IPS DF 6.9 (cell line): ENCODE results near the gene SLC9A6.

Experiments
- DNase-seq: peaks from one replicate; pipeline ENCODE4 v3.0.0-alpha.2; 2013; ENCODE audit warnings: low read depth, low spot score
- H3K27ac ChIP-seq: one replicate; pipeline ENCODE4 v1.5.1; 2013; ENCODE audit warnings: low read length, control low read depth
- H3K27me3 ChIP-seq: 2 replicates; pipeline ENCODE4 v1.6.1; 2013; ENCODE audit warnings: mild to moderate bottlenecking, low read length; ENCODE audit not compliant: control insufficient read depth, insufficient read depth
- H3K36me3 ChIP-seq: 2 replicates; pipeline ENCODE4 v1.6.1; 2013; ENCODE audit warnings: low read length; ENCODE audit not compliant: control insufficient read depth, insufficient read depth
- H3K4me1 ChIP-seq: 2 replicates; pipeline ENCODE4 v1.6.1; 2013; ENCODE audit warnings: low read length; ENCODE audit not compliant: control insufficient read depth, insufficient read depth
- H3K4me3 ChIP-seq: 2 replicates; pipeline ENCODE4 v1.5.1; 2013; ENCODE audit warnings: mild to moderate bottlenecking, low read length
- H3K9me3 ChIP-seq: 2 replicates; pipeline ENCODE4 v1.6.1; 2013; ENCODE audit warnings: low read length, inconsistent platforms; ENCODE audit not compliant: control insufficient read depth, insufficient read depth
- WGBS: extraction: QIAGEN DNeasy Blood & Tissue Kit; methylation state at CpG from one replicate; pipeline ENCODE4 v1.1.7; 2013; ENCODE audit warnings: mixed read lengths, missing lambda C conversion rate; ENCODE audit not compliant: insufficient read length, insufficient coverage; 5-methylcytosine and 5-hydroxymethylcytosine counted together

SLC9A6 gene

DNA sequence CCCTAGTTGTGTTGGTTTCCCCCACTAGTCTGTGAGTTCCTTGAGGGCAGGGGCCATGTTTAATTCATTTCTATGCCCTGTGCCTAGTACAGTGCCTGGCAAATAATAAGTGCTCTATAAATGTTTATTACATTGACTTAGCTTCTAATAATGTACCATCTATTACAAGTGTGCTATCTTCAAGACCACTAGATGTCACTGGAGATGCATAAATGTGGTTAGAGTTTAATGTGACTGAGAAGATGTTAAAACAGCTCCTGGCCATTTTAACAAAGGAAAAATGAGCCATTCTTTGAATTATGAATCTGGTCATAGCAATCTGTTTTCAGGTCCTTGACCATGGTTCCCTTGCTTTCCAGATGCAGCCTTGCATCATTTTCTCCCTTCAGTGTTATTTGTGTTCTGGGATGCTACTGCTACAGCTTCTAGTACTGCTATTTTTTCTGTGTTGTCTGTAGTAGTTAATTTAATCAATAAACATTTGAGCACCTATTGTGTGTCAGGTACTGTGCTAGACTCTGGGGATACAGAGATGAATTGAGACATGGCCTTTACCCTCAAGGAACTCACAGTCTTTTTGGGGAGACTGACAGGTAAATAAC, 43.2 kb downstream of the SLC9A6 start:
- Histone ChIP-seq H3K4me3 (no peak overlapping the region), H3K27ac (no peak overlapping the region), H3K27me3 (no peaks in the 10 kb centered on the region), H3K36me3 (no peaks in the 10 kb centered on the region), H3K9me3 (no peaks in the 10 kb centered on the region), H3K4me1 (no peaks in the 10 kb centered on the region)
- peak; percentile 2 for DNase-seq

- no peak overlapping the region for H3K4me3 ChIP-seq
- no peaks in the 10 kb centered on the region for H3K4me1 ChIP-seq
- no peaks in the 10 kb centered on the region for H3K9me3 ChIP-seq
- no CpG with 5 or more reads among the region's 2 CpGs for WGBS
- no peaks in the 10 kb centered on the region for H3K36me3 ChIP-seq
- no peak overlapping the region for H3K27ac ChIP-seq
- no peaks in the 10 kb centered on the region for H3K27me3 ChIP-seq
- no peak for DNase-seq
Measured at GRCh38 chrX:136029766-136030165, 44.5 kb downstream of the SLC9A6 start.

GRCh38 chrX:136030303-136031191, 45.3 kb downstream of the SLC9A6 start:
- Histone ChIP-seq H3K36me3 (no peaks in the 10 kb centered on the region), H3K4me1 (no peaks in the 10 kb centered on the region), H3K27me3 (no peaks in the 10 kb centered on the region), H3K9me3 (no peaks in the 10 kb centered on the region), H3K27ac (no peak overlapping the region), H3K4me3 (no peak overlapping the region)
- WGBS = no CpG with 5 or more reads among the region's 9 CpGs
- DNase-seq = no peak

- Histone ChIP-seq H3K27me3 (no peaks in the 10 kb centered on the region), H3K9me3 (no peaks in the 10 kb centered on the region), H3K4me1 (no peaks in the 10 kb centered on the region), H3K4me3 (no peak overlapping the region), H3K36me3 (no peaks in the 10 kb centered on the region), H3K27ac (no peak overlapping the region)
- no CpG with 5 or more reads among the region's 5 CpGs for WGBS
- no peak for DNase-seq
Measured at GRCh38 chrX:136031626-136032025, 46.4 kb downstream of the SLC9A6 start.

DNA sequence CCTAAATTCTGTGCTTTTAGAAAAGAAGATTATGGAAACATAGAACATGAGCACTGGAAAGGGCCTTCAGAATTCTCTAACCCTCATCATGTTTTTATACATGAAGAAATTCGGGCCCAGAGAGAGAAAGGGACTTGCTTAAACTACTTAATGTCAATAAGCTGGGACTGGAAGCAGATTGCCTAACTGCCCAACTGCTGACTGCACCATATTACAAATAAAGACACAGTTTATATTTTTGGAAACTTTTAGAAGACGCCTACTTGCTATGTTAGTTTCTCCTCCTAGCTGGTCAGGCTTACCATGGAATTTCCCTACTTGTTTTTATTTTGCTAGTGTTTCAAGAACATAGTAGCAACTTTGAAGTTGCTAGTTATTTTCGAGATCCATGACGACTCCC, 47.1 kb downstream of the SLC9A6 start:
- no CpG with 5 or more reads among the region's 4 CpGs for WGBS
- H3K4me1 ChIP-seq = no peaks in the 10 kb centered on the region
- no peak for DNase-seq

GRCh38 chrX:136034668-136035067, 49.4 kb downstream of the SLC9A6 start:
- no peaks in the 10 kb centered on the region for H3K4me1 ChIP-seq
- WGBS = no CpG with 5 or more reads among the region's 1 CpG
- H3K27me3 ChIP-seq = no peaks in the 10 kb centered on the region
- H3K9me3 ChIP-seq = no peaks in the 10 kb centered on the region
- H3K27ac ChIP-seq = no peak overlapping the region
- no peak overlapping the region for H3K4me3 ChIP-seq
- no peak for DNase-seq
- H3K36me3 ChIP-seq = no peaks in the 10 kb centered on the region

More for the DNA sequence above, 47.1 kb downstream of the SLC9A6 start:
- Histone ChIP-seq H3K36me3 (no peaks in the 10 kb centered on the region), H3K27me3 (no peaks in the 10 kb centered on the region), H3K27ac (no peak overlapping the region), H3K4me3 (no peak overlapping the region), H3K9me3 (no peaks in the 10 kb centered on the region)

DNA sequence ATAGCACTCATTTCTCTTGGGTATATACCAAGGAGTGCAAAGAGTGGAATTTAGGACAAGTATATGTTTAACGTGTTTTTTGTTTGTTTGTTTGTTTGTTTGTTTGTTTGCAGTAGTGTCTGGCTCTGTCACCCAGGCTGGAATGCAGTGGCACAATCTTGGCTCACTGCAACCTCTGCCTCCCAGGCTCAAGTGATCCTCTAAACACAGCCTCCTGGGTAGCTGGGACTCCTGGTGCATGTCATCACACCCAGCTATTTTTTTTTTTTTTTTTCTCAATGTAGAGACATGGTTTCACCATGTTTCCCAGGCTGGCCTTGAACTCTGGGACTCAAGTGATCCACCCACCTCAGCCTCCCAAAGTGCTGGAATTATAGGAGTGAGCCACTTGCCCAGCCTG, 50.4 kb downstream of the SLC9A6 start:
- Histone ChIP-seq H3K4me3 (no peak overlapping the region), H3K4me1 (no peaks in the 10 kb centered on the region), H3K27ac (no peak overlapping the region), H3K36me3 (no peaks in the 10 kb centered on the region), H3K27me3 (no peaks in the 10 kb centered on the region), H3K9me3 (no peaks in the 10 kb centered on the region)
- no CpG with 5 or more reads among the region's 1 CpG for WGBS
- no peak for DNase-seq

GRCh38 chrX:136039485-136039884, 54.2 kb downstream of the SLC9A6 start:
- H3K9me3 ChIP-seq = no peaks in the 10 kb centered on the region
- no peaks in the 10 kb centered on the region for H3K36me3 ChIP-seq
- no peak for DNase-seq
- H3K27me3 ChIP-seq = no peaks in the 10 kb centered on the region
- H3K27ac ChIP-seq = no peak overlapping the region
- no peak overlapping the region for H3K4me3 ChIP-seq
- H3K4me1 ChIP-seq = no peaks in the 10 kb centered on the region

DNA sequence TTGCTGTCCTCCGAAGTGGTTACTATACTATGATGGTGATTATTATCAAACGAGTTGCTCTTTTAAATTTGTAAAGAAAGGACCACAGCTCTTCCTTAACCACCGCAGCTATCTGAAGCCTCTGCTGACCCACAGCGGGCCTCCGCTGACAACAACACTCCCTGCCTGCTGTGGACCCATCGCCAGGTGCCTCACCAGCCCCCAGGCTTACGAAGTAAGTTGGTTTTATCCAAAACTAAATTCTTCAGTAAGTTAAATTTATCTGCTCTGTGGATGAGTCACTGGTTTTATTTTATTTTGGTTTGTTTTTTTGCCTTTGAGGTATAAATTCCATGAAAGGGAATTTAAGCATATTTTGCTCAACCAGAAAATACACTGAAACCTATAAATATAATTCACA, 54.7 kb downstream of the SLC9A6 start:
- no peak overlapping the region for H3K4me3 ChIP-seq
- H3K27ac ChIP-seq = no peak overlapping the region
- H3K27me3 ChIP-seq = no peaks in the 10 kb centered on the region
- no peaks in the 10 kb centered on the region for H3K4me1 ChIP-seq
- no peak for DNase-seq
- no peaks in the 10 kb centered on the region for H3K9me3 ChIP-seq
- no peaks in the 10 kb centered on the region for H3K36me3 ChIP-seq
- WGBS = no CpG with 5 or more reads among the region's 7 CpGs

GRCh38 chrX:136041254-136041812, 56.1 kb downstream of the SLC9A6 start:
- Histone ChIP-seq H3K36me3 (no peaks in the 10 kb centered on the region), H3K27me3 (no peaks in the 10 kb centered on the region), H3K4me3 (no peak overlapping the region), H3K27ac (no peak overlapping the region), H3K9me3 (no peaks in the 10 kb centered on the region), H3K4me1 (no peaks in the 10 kb centered on the region)
- no CpG with 5 or more reads among the region's 7 CpGs for WGBS
- DNase-seq = no peak
